Body of pancreas (tissue), 4 donors: ENCODE measurements around the gene JMJD8.

ENCODE experiments used
- POLR2A ChIP-seq, 3 donors: fragments of 450-650 bp; IDR thresholded peaks; one replicate each; pipeline ENCODE4 v1.6.1; 2016; ENCODE audit warnings: antibody characterized with exemption in 3 of 3, mild to moderate bottlenecking in 2 of 3
- TF ChIP-seq, protein P1 (sequence below), 7 experiments: fragments of 450-650 bp in 4 of 7; fragments of 200-600 bp in 3 of 7; sonication (generic) in 3 of 7; IDR thresholded peaks; one replicate each; pipeline ENCODE4 v1.5.1; 2016 to 2019; ENCODE audit warnings: antibody characterized with exemption in 7 of 7

DNA sequence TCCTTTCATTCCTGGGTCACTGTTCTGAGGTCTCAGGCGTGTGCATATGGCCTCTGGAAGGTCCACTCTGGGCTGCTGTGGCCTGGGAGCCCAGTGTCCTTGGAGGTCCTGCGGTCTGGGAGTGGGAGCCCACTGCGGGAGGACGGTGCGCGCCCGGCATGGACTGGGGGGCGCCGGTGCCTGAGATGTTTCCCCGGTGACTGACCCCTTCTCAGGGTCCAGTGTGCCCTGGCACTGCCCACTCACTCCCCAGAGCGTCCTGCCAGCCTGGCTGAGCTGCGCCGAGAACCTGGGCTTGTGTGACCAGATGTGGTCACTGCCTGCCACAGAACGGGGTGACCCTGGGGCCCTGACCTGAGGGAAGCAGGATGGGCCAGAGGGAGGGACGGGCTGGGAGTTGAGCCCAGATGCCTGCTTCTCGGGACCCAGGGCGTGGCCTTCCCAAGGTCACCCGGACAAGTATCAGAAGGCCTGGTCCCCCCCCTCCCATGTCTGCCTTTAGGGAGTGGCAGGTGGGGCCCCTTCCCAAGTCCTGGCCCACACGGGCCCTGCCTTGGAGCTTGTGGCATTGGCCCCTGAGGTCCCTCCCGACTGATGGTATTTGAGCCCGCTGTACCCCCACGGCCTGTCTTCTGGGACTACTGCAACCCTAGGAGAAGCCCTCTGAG, 9.8 kb downstream of the JMJD8 start:
- TF ChIP-seq, protein P1, sequence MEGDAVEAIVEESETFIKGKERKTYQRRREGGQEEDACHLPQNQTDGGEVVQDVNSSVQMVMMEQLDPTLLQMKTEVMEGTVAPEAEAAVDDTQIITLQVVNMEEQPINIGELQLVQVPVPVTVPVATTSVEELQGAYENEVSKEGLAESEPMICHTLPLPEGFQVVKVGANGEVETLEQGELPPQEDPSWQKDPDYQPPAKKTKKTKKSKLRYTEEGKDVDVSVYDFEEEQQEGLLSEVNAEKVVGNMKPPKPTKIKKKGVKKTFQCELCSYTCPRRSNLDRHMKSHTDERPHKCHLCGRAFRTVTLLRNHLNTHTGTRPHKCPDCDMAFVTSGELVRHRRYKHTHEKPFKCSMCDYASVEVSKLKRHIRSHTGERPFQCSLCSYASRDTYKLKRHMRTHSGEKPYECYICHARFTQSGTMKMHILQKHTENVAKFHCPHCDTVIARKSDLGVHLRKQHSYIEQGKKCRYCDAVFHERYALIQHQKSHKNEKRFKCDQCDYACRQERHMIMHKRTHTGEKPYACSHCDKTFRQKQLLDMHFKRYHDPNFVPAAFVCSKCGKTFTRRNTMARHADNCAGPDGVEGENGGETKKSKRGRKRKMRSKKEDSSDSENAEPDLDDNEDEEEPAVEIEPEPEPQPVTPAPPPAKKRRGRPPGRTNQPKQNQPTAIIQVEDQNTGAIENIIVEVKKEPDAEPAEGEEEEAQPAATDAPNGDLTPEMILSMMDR (IDR thresholded peaks at IDR 0.05), result no peak
- TF ChIP-seq POLR2A (IDR thresholded peaks at IDR 0.05), result no peak
